Measurements from ENCODE around the gene LCN2.
A peak's percentile ranks its signal among the peaks of the same experiment; 100 is the strongest.

The LCN2 gene

GRCh38 chr9:128151309-128152132 is 2.3 kb downstream of the LCN2 start:
- DNase-seq = no peak

DNA sequence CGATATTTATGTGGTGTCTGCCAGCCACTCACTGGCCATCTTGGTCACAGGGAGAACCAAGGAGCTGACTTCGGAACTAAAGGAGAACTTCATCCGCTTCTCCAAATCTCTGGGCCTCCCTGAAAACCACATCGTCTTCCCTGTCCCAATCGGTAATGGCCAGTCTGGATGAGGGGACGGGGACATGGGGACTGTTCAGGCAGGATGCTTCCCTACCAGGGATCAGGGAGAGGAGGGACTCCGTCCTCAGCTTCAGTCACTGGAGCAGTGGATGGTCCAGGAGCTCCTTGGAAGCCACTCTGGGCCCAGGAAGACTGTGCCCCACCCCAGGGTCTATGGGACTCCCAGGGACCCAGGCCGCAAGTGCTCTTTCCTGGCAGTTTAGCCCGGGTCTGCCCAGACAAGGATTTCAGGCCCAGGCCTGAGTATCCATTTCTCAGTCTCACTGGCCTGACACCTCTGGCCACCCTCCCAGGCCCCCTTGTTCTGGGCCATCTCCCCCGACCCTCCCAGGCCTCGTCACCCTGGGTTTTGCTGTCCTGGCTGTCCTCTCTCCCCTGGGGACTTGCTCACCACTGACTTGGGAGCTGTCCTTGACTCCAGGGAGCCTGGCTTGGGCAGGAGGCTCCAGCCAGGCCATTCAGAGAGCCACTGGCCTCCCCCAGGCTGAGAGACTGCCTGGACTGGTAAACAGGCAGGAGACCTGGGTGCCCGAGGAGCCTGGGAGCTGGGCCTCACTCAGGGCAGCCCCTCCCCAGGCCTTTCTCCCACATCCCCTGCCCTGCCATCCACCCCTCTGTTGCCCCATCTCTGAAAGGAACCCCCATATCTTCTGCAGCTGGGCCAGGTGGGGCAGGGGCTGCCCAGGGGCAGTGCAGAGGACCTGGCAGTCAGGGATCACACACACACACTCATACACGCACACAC is 3.1 kb downstream of the LCN2 start:
- no peak for DNase-seq

DNA sequence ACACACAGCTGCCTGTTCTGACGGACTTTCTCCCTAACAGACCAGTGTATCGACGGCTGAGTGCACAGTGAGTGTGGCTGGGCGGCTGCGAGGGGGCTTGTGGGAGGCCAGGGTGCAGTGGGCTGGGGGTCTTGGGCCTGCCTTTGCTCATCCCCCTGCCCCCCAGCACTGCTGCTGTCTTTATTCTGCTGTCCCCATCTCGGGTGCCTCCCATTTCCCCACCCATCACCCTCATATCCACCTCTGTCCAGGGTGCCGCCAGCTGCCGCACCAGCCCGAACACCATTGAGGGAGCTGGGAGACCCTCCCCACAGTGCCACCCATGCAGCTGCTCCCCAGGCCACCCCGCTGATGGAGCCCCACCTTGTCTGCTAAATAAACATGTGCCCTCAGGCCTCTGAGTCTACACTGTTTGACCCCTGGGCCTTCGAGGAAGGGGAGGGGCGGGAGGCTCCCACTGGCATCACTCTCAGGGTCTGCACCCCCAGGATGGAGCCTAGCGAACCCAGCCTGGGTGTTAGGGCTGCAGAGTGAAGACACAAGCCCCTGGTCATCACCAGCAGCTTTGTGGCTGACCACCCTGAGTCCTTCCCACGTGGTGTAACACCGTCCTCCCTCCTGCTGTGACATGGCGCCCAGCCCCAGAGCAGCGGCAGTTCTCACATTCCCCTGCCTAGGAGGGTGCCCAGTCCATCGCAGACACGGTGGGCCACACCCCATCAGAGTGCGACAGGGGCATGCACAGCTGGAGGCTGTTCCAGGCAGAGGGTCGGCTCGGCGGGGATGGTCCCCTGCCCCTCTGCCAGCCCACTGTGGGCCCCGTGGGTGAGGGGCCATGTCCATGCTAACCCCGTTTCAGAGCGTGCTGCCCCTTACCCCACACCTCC is 4.0 kb downstream of the LCN2 start:
- DNase-seq = no peak

DNA sequence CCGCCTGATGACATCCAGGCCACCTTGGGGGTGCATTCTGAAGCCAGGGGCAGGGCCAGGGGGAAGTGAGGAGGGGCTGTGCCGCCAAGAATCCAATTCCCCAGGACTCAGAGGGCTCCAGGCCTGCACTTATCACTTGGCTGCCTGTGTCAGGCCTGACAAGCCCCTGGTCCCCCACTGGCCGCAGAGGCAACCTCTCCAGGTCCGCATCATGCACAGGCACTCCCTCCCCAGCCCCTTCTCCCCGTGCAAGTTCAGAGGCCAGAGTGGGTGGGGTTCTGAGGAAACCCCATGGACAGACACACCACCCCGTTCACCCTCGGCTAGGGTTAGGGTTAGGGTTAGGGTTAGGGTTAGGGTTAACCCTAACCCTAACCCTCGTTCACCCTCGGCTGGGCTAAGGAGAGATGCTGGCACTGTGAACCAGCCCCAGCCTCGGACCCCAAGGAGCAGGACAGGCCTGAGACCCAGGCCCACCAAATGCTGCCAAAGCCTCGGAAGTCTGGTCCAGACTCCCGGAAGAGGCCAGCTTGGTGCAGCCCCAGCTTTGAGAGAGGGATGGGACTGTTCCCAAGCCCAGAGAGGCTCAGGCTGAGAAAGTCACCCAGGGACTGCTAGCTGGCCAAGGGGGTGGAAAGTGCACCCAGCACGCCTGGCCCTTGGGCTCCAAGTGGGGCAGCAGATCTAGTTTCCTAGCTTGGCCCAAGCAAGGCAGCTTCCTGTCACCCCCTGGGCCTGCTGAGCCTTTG is 4.9 kb downstream of the LCN2 start:
- no peak for DNase-seq

DNA sequence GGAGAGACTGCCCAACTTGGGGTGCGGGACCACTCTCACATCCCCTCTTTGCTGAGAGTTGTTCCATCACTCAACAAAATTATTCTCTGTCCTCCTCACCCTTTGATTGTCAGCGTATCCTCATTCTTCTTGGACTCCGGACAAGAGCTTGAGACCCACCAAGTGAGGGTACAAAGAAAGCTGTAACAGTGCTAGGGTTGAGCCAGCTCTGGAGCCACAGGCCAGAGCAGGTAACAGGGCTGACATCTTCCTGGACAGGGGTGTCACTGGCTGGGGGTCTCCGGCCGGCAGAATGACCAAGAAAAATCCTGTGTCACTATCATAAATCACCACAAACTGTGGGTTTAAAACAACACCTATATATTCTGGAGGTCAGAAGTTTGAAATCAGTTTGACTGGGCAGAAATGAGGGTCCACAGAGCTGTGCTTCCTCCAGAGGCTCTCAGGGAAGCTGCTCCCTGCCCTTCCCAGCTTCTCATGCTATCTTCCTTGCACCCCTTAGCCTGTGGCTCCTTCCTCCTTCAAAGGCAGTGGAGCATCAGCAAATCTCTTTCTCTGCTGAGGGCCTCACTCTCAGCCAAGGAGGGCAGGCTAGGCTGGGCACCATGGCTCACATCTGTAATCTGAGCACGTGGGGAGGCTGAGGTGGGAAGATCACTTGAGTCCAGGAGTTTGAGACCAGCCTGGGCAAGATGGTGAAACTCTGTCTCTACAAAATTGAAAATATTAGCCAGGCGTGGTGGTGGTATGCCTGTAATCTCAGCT is 6.7 kb downstream of the LCN2 start:
- no peak for DNase-seq

- DNase-seq = peak; percentile 65
Measured at GRCh38 chr9:128159522-128159783, 10.2 kb downstream of the LCN2 start.

GRCh38 chr9:128159784-128160602 is 10.7 kb downstream of the LCN2 start, which contains the start of gene BBLN:
Gene BBLN, plus strand, starts transcription at chr9:128160265. Its CDS starts 143 bp downstream, at chr9:128160408.
- DNase-seq = peak; percentile 96

DNA sequence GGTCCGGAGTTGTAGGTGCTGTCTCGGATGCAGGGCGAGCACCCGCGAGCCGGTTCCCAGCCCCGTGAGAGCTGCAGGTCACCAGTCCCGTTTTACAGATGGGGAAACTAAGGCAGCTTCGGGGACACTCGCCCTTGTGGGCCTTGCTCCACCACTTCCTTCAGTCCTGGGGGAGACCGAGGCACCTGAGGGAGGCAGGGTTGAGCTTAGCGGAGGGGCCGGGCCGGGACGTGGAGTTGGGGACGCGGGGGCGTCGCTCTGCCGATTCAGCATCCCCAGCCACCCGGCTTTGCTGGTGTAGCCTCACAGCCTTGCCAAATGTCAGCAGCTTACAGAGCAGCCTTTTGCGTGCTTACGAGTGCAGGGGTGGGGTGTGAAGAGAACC is 11.3 kb downstream of the LCN2 start:
- peak; percentile 52 for DNase-seq

- DNase-seq = no peak
Measured at GRCh38 chr9:128161215-128161902, 12.1 kb downstream of the LCN2 start.

DNA sequence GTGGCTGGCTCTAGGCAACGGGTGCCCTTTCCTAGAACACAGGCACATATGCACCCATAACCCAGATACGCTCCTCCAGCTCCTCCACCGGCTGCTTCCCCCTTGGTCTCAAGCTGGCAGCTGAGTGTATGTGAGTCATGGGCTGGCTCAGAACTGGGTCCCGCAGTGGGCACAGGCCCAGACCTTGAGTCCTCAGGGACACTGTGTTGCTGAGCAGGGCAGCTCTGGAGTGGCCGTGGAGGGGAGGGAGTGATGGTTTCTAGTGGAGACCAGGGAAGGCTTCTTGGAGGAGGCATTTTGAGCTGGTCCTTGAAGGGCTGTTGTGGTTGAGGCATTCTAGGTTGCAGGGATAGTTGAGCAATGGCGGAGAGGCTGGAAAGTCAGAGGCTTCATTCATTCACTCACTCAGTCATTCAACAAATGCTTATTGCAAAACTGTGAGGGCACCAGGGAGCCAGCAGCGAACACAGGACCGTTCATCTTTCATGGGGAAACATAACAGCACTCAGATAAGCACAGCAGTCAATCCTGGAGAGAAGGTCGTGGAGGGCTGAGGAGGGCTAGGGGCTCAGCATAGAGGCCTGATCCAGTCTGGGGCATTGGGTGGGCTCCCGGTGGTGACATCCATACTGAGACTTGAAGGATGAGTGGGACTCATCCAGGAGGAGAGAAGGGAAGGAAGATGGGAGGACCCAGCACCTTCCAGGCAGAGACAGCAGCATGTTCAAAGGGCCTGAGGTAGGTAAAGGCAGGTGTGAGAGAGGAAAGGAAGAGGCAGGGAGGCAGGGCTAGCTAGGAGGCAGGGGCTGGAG is 13.2 kb downstream of the LCN2 start:
- no peak for DNase-seq

- DNase-seq = no peak
Measured at GRCh38 chr9:128163027-128163515, 13.8 kb downstream of the LCN2 start.

GRCh38 chr9:128163523-128164306 is 14.5 kb downstream of the LCN2 start:
- DNase-seq = no peak

DNA sequence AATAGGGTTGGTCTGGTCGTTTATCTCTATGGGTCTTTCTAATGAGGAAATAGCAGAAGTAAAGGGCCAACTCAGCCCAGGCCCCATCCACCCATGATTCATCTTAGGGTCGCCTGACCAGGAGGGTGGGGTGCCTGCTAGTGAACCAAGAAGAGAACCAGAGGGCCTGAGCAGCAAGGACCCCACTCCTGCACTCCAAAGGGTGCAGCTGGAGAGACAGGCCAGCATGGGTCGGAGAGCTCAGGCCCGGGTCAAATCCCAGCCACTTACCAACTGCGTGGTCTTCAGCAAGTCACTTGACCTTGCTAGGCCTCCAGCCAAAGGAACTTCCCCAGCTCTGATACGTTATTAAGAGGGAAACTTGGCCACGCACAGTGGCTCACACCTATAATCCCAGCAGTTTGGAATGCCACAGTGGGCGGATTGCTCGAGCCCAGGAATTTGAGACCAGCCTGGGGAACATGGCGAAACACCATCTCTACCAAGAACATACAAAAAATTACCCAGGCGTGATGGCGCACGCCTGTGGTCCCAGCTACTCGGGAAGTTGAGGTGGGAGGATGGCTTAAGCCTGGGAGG is 15.1 kb downstream of the LCN2 start:
- no peak for DNase-seq

DNA sequence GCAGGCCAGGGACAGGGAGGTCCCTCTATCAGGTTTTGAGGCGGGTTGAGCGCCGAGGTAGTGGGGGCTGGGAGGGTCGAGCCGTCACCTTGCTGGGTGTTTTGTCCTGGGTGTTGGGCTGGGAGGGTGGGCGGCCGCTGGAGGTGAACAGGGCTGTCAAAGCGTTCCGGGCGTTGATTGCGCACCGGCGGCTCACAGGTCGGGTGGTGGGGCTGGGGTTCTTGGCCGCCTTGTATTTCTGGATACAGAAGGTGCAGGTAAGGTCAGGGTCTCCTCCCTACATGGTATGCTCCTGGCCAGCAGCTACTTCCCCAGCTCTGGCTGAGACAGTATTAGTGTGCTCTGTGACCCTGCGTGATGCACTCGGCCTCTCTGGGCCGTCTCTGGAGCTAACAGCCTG is 16.9 kb downstream of the LCN2 start:
- no peak for DNase-seq

- DNase-seq = no peak
Measured at GRCh38 chr9:128167209-128167608, 18.0 kb downstream of the LCN2 start.

- DNase-seq = no peak
Measured at GRCh38 chr9:128168731-128169308, 19.6 kb downstream of the LCN2 start.

DNA sequence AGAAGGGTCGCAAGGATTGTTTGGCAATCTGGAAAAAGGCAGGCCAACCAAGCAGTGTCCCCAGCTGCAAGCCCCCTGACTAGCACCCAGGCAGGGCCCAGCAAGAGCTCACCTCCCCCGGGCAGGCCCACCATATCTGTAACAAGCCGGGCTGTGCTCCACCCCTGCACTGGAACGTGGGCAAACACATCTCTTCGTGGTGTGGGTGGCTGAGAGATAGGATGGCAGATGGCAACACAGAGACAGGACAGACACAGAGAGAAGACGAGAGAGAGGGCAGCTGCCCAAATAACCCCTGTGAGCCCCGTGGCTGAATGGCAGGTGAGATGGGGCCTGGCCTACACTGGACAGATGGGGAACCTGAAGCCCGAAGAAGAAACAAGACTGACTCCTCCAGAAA is 20.2 kb downstream of the LCN2 start:
- DNase-seq = no peak

All from activated CD4-positive, alpha-beta T cell treated with anti-CD3 and anti-CD28 coated beads, Interleukin-2, Interleukin-6, amounts not matched to agents 100 ng/mL and 50 ng/mL, durations not matched to agents 16 hours and 8 hours (primary cell).